Hepatocyte (in vitro differentiated cells): Measurements from ENCODE around the gene NAB2. TPM values are rescaled to one million over a fixed set of nuclear protein-coding genes. Genes with fewer than 3 reads are reported as not detected.

Experiments
- DNase-seq: peaks from one replicate; pipeline ENCODE4 v3.0.0-alpha.2; 2016; ENCODE audit warnings: low spot score
- H2AFZ ChIP-seq: fragments of 200-600 bp; sonication (generic); 2 replicates; pipeline ENCODE4 v1.6.0; 2016; ENCODE audit warnings: antibody characterized with exemption, mild to moderate bottlenecking
- H3K27ac ChIP-seq: fragments of 200-600 bp; sonication (generic); 2 replicates; pipeline ENCODE4 v1.5.1; 2016; ENCODE audit warnings: mild to moderate bottlenecking
- H3K27me3 ChIP-seq: fragments of 200-600 bp; sonication (generic); 2 replicates; pipeline ENCODE4 v1.6.1; 2016
- H3K36me3 ChIP-seq: fragments of 200-600 bp; sonication (generic); replicated peaks from 2 replicates; pipeline ENCODE4 v1.5.1; 2016; ENCODE audit warnings: low read depth; ENCODE audit not compliant: insufficient read depth
- H3K4me1 ChIP-seq: fragments of 200-600 bp; sonication (generic); 2 replicates; pipeline ENCODE4 v1.5.1; 2016; ENCODE audit warnings: mild to moderate bottlenecking, moderate library complexity; ENCODE audit not compliant: insufficient read depth
- H3K4me2 ChIP-seq: fragments of 200-600 bp; sonication (generic); 2 replicates; pipeline ENCODE4 v1.6.0; 2016
- H3K4me3 ChIP-seq: fragments of 200-600 bp; sonication (generic); 2 replicates; pipeline ENCODE4 v1.5.1; 2016; ENCODE audit warnings: mild to moderate bottlenecking
- H3K79me2 ChIP-seq: fragments of 200-600 bp; sonication (generic); 2 replicates; pipeline ENCODE4 v1.6.0; 2017; ENCODE audit warnings: mild to moderate bottlenecking
- H3K9me2 ChIP-seq: fragments of 200-600 bp; sonication (generic); replicated peaks from 2 replicates; pipeline ENCODE4 v1.6.0; 2017; ENCODE audit warnings: mild to moderate bottlenecking; ENCODE audit not compliant: insufficient read depth
- H3K9me3 ChIP-seq: fragments of 200-600 bp; sonication (generic); 2 replicates; pipeline ENCODE4 v1.5.1; 2016; ENCODE audit warnings: low read depth, mild to moderate bottlenecking
- H4K20me1 ChIP-seq: fragments of 200-600 bp; sonication (generic); 2 replicates; pipeline ENCODE4 v1.6.0; 2016; ENCODE audit warnings: mild to moderate bottlenecking; ENCODE audit not compliant: insufficient read depth, poor library complexity, severe bottlenecking
- CTCF ChIP-seq: fragments of 200-600 bp; sonication (generic); IDR thresholded peaks from 2 replicates; pipeline ENCODE4 v1.5.1; 2016; ENCODE audit warnings: antibody characterized with exemption, mild to moderate bottlenecking; ENCODE audit not compliant: poor library complexity
- EZH2 ChIP-seq: fragments of 200-600 bp; sonication (generic); IDR thresholded peaks from 2 replicates; pipeline ENCODE4 v1.6.1; 2016; ENCODE audit warnings: antibody characterized with exemption, mild to moderate bottlenecking, borderline replicate concordance
- EZH2phosphoT487 ChIP-seq: fragments of 200-600 bp; sonication (generic); IDR thresholded peaks from one replicate; pipeline ENCODE4 v1.6.1; 2018; ENCODE audit warnings: antibody characterized with exemption, mild to moderate bottlenecking, low read depth, moderate library complexity; ENCODE audit not compliant: unreplicated experiment, severe bottlenecking
- WGBS: methylation state at CpG from one replicate; pipeline ENCODE4 v1.1.6; 2016; ENCODE audit warnings: low lambda C conversion rate; ENCODE audit errors: missing lambda C conversion rate; 5-methylcytosine and 5-hydroxymethylcytosine counted together
- polyA plus RNA-seq: library from polyadenylated mRNA; unstranded; fragments of >200 nt; fragmentation: Nextera tagmentation; extraction: Ambion mirVana; gene quantifications from 2 replicates; pipeline ENCODE4 v1.2.1, GENCODE V29; 2016
- total RNA-seq: library from RNA; depleted of rRNA; stranded (reverse); fragments of >200 nt; gene quantifications from 2 replicates; pipeline ENCODE4 v1.2.3, GENCODE V29; 2014

NAB2 gene
- total and polyA plus RNA-seq, 2 experiments from 2014 or later = 12.3 to 21.9 TPM

- H4K20me1 ChIP-seq = peaks cover 30% of the 10 kb centered on the region
- WGBS = 0% methylated on average over 2 of the region's 12 CpGs
- H3K4me2 ChIP-seq = peak overlapping the region; percentile 92
- H3K9me3 ChIP-seq = no peaks in the 10 kb centered on the region
- H3K9me2 ChIP-seq = no peaks in the 10 kb centered on the region
- DNase-seq = no peak
- peak overlapping the region; percentile 98 for H3K27ac ChIP-seq
- H3K4me3 ChIP-seq = peak overlapping the region; percentile 79
- no peak overlapping the region for H2AFZ ChIP-seq
- H3K79me2 ChIP-seq = peaks cover 61% of the 10 kb centered on the region
- no peaks in the 10 kb centered on the region for H3K27me3 ChIP-seq
- TF ChIP-seq CTCF (no peak), EZH2phosphoT487 (no peak), EZH2 (no peak)
- H3K4me1 ChIP-seq = peaks cover 53% of the 10 kb centered on the region
- H3K36me3 ChIP-seq = no peaks in the 10 kb centered on the region
These were observed 40.5 kb downstream of the NAB2 start for GRCh38 chr12:57129321-57129842.

DNA sequence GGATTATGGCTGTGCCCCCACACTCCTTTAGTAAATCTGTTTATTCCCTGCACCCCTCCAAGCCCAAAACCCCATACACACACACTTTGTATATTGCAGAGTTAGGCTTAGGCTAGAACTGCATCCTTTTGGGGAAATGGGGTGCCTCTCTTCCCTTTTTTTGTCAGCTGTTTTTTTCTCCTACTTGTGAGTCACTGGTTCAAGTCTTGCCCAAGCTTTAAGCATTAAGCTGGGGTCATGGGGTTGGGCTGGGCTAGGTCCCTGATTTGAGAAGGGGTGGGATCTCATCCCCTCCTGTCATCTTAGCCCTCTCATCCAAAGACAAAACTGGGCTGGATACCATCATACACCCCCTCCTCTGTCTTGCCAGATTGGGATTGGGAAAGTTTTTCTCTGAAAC lies 41.0 kb downstream of the NAB2 start:
- Histone ChIP-seq H2AFZ (no peak overlapping the region), H3K27me3 (no peaks in the 10 kb centered on the region), H3K4me2 (peak overlapping the region; percentile 92), H4K20me1 (peaks cover 30% of the 10 kb centered on the region), H3K9me3 (no peaks in the 10 kb centered on the region), H3K27ac (peak overlapping the region; percentile 98), H3K4me1 (peaks cover 55% of the 10 kb centered on the region), H3K79me2 (peaks cover 66% of the 10 kb centered on the region), H3K36me3 (no peaks in the 10 kb centered on the region), H3K4me3 (peak overlapping the region; percentile 79), H3K9me2 (no peaks in the 10 kb centered on the region)
- no peak for DNase-seq
- TF ChIP-seq EZH2 (no peak), EZH2phosphoT487 (no peak), CTCF (no peak)

DNA sequence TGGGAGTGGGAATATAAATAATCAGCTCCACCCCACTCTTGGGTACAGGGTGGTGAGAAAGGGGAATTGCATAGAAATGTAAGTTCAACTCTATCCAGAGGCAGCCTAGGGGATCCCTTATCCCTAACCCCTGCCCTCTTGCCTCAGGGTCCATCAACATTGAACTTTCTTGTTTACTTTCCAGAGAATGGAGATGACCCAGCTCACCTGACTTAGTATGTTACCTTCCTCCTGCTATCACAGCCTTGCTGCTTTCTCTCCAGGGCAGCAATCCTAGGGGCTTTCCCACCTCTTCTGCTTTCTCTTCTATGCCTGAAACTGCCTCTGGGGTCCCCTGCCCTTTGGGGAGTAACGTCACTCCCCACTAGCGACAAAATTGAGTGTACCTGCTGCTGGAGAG lies 42.0 kb downstream of the NAB2 start:
- TF ChIP-seq EZH2phosphoT487 = no peak
- TF ChIP-seq EZH2 = no peak
- TF ChIP-seq CTCF = no peak
- peak overlapping the region; percentile 98 for H3K27ac ChIP-seq
- peaks cover 65% of the 10 kb centered on the region for H3K4me1 ChIP-seq
- H3K79me2 ChIP-seq = peaks cover 77% of the 10 kb centered on the region
- no peaks in the 10 kb centered on the region for H3K9me3 ChIP-seq
- H4K20me1 ChIP-seq = peaks cover 30% of the 10 kb centered on the region
- peak overlapping the region; percentile 27 for H3K4me3 ChIP-seq
- WGBS = 82% methylated on average over 2 of the region's 2 CpGs
- peak; percentile 43 for DNase-seq
- no peaks in the 10 kb centered on the region for H3K36me3 ChIP-seq
- no peak overlapping the region for H2AFZ ChIP-seq
- peak overlapping the region; percentile 92 for H3K4me2 ChIP-seq
- no peaks in the 10 kb centered on the region for H3K9me2 ChIP-seq
- H3K27me3 ChIP-seq = no peaks in the 10 kb centered on the region
